GM21390 (cell line): Measurements from ENCODE around the gene ACTR1A.
"Not testable (repeated sequence)": the region's sequence is repeated elsewhere in the genome, so short reads cannot be mapped to it uniquely, and the experiment has no call there.

ENCODE experiments used
- ATAC-seq: cut with Tn5 transposase; IDR thresholded peaks from one replicate; pipeline ENCODE4 v1.9.1; 2021; ENCODE audit not compliant: unreplicated experiment

ACTR1A gene

GRCh38 chr10:102502337-102503151 lies at the start of gene ACTR1A:
Gene ACTR1A, minus strand, starts transcription at chr10:102502712. Its CDS starts 65 bp downstream, at chr10:102502647.
- peak; percentile 44 for ATAC-seq

- ATAC-seq: no peak
These were observed 48.2 kb upstream of the ACTR1A start for GRCh38 chr10:102550636-102551210.

GRCh38 chr10:102549549-102549948 lies 47.0 kb upstream of the ACTR1A start:
- ATAC-seq: no peak

- ATAC-seq: no peak
These were observed 44.3 kb upstream of the ACTR1A start for GRCh38 chr10:102546606-102547320.

GRCh38 chr10:102545997-102546396 lies 43.5 kb upstream of the ACTR1A start:
- no peak for ATAC-seq

GRCh38 chr10:102545265-102545871 lies 42.9 kb upstream of the ACTR1A start:
- no peak for ATAC-seq

- ATAC-seq: no peak
These were observed 40.4 kb upstream of the ACTR1A start for GRCh38 chr10:102542800-102543418.

GRCh38 chr10:102540023-102540422 lies 37.5 kb upstream of the ACTR1A start:
- ATAC-seq: no peak

- ATAC-seq: no peak
These were observed 36.3 kb upstream of the ACTR1A start for GRCh38 chr10:102538811-102539210.

GRCh38 chr10:102537948-102538347 lies 35.4 kb upstream of the ACTR1A start:
- no peak for ATAC-seq

- no peak for ATAC-seq
These were observed 34.9 kb upstream of the ACTR1A start for GRCh38 chr10:102537367-102537766.

- no peak for ATAC-seq
These were observed 33.1 kb upstream of the ACTR1A start for GRCh38 chr10:102535481-102536147.

GRCh38 chr10:102534966-102535365 lies 32.5 kb upstream of the ACTR1A start:
- ATAC-seq: not testable (repeated sequence)

GRCh38 chr10:102534333-102534732 lies 31.8 kb upstream of the ACTR1A start:
- no peak for ATAC-seq

GRCh38 chr10:102527546-102527945 lies 25.0 kb upstream of the ACTR1A start:
- no peak for ATAC-seq

GRCh38 chr10:102524746-102525145 lies 22.2 kb upstream of the ACTR1A start:
- no peak for ATAC-seq

GRCh38 chr10:102523250-102524029 lies 20.9 kb upstream of the ACTR1A start:
- no peak for ATAC-seq

GRCh38 chr10:102522874-102523249 lies 20.4 kb upstream of the ACTR1A start:
- no peak for ATAC-seq

GRCh38 chr10:102519246-102519825 lies 16.8 kb upstream of the ACTR1A start:
- ATAC-seq: no peak
